A673 (cell line): ENCODE results near the gene TET3. TPM values are rescaled to one million over a fixed set of nuclear protein-coding genes. Genes with fewer than 3 reads are reported as not detected.
"Not testable (repeated sequence)": the region's sequence is repeated elsewhere in the genome, so short reads cannot be mapped to it uniquely, and the experiment has no call there.

Experiments used
- BruUV-seq: library from RNA; stranded (reverse); fragments of 400-500 nt; replicated peaks from 2 replicates; lab custom pipeline; 2021; lab: Mats Ljungman, UMichigan
- CTCF ChIA-PET: fragments of 300-600 bp; sonication (Branson Sonifier 250); formaldehyde crosslinking; loops from one replicate; lab custom pipeline; 2022; ENCODE audit warnings: antibody characterized with exemption; lab: Charles Lee
- POLR2A ChIA-PET: fragments of 300-600 bp; sonication (Branson Sonifier 250); formaldehyde crosslinking; loops from one replicate; lab custom pipeline; 2022; ENCODE audit warnings: antibody characterized with exemption; ENCODE audit not compliant: low non-redundant PET; lab: Charles Lee
- DNase-seq: peaks from one replicate; pipeline ENCODE4 v3.0.0-alpha.2; 2015; ENCODE audit warnings: low spot score
- H3K27ac ChIP-seq: fragments of 200-600 bp; sonication (generic); 2 replicates; pipeline ENCODE4 v1.5.1; 2016; ENCODE audit warnings: mixed run types, low read depth, mild to moderate bottlenecking, mixed read lengths, antibody characterized with exemption, low read length; ENCODE audit not compliant: poor library complexity, severe bottlenecking
- H3K27me3 ChIP-seq: fragments of 200-600 bp; sonication (generic); replicated peaks from 2 replicates; pipeline ENCODE4 v1.6.1; 2017; ENCODE audit warnings: mixed run types, low read depth, mild to moderate bottlenecking, mixed read lengths, antibody characterized with exemption, low read length; ENCODE audit not compliant: insufficient read depth, poor library complexity
- H3K36me3 ChIP-seq: fragments of 200-600 bp; sonication (generic); 2 replicates; pipeline ENCODE4 v1.6.1; 2016; ENCODE audit warnings: mixed run types, mild to moderate bottlenecking, mixed read lengths, antibody characterized with exemption, low read length; ENCODE audit not compliant: insufficient read depth, poor library complexity, severe bottlenecking
- H3K4me1 ChIP-seq: fragments of 200-600 bp; sonication (generic); 2 replicates; pipeline ENCODE4 v1.6.1; 2017; ENCODE audit warnings: mixed run types, mild to moderate bottlenecking, mixed read lengths, antibody characterized with exemption, low read length; ENCODE audit not compliant: insufficient read depth, poor library complexity, severe bottlenecking
- H3K4me3 ChIP-seq: fragments of 200-600 bp; sonication (generic); 2 replicates; pipeline ENCODE4 v1.5.1; 2016; ENCODE audit warnings: low read depth, mixed run types, mild to moderate bottlenecking, mixed read lengths, low read length; ENCODE audit not compliant: poor library complexity, severe bottlenecking
- H3K9me3 ChIP-seq: fragments of 200-600 bp; sonication (generic); 2 replicates; pipeline ENCODE4 v1.6.1; 2016; ENCODE audit warnings: mixed run types, low read depth, mild to moderate bottlenecking, mixed read lengths, antibody characterized with exemption, low read length; ENCODE audit not compliant: poor library complexity, severe bottlenecking
- CTCF ChIP-seq: fragments of 300-800, 200-600 bp; sonication (generic); conservative IDR thresholded peaks from 2 replicates; pipeline ENCODE4 v1.5.1; 2017; ENCODE audit warnings: low read depth, mild to moderate bottlenecking, antibody characterized with exemption, low read length, moderate library complexity, mixed read lengths
- EZH2 ChIP-seq: fragments of 200-600 bp; sonication (generic); IDR thresholded peaks from 2 replicates; pipeline ENCODE4 v1.6.1; 2017; ENCODE audit warnings: borderline replicate concordance, low read depth, mild to moderate bottlenecking, mixed read lengths, antibody characterized with exemption, low read length; ENCODE audit not compliant: poor library complexity, severe bottlenecking
- intact Hi-C: fragments of 100-400 bp; cut with micrococcal nuclease; formaldehyde crosslinking; loops from one replicate; pipeline ENCODE4 v1.10.0; 2022; ENCODE audit not compliant: unreplicated experiment
- total RNA-seq: library from RNA; stranded (reverse); gene quantifications from 2 replicates; pipeline ENCODE4 v1.2.3, GENCODE V29; 2021

Gene TET3
- total RNA-seq, 1 experiment from 2014 or later, result 26.3 TPM

- no TSS peak for BruUV-seq
- Histone ChIP-seq H3K27ac (no peak overlapping the region), H3K4me3 (no peak overlapping the region), H3K9me3 (no peaks in the 10 kb centered on the region), H3K27me3 (no peaks in the 10 kb centered on the region), H3K4me1 (no peaks in the 10 kb centered on the region), H3K36me3 (peaks cover 3% of the 10 kb centered on the region)
- intact Hi-C loops, result no loop called here
- DNase-seq, result no peak
- TF ChIP-seq EZH2, result no peak
- no peak for TF ChIP-seq CTCF
- ChIA-PET POLR2A (interaction anchor here (0.7 kb wide), 1 partner anchor 11 kb away, joined by 3 read pairs; no protein-coding TSS in a partner anchor), CTCF (no interaction called here)
These were observed 46.8 kb upstream of the TET3 start for GRCh38 chr2:73937899-73938298.

- Histone ChIP-seq H3K4me1 (no peaks in the 10 kb centered on the region), H3K27ac (peak overlapping the region; percentile 7), H3K9me3 (no peaks in the 10 kb centered on the region), H3K27me3 (no peaks in the 10 kb centered on the region), H3K36me3 (peaks cover 12% of the 10 kb centered on the region), H3K4me3 (no peak overlapping the region)
- no peak for DNase-seq
- POLR2A ChIA-PET, result interaction anchor here (0.7 kb wide), 1 partner anchor 12 kb away, joined by 3 read pairs; no protein-coding TSS in a partner anchor
- intact Hi-C loops, result no loop called here
- no TSS peak for BruUV-seq
- TF ChIP-seq EZH2 (no peak), CTCF (no peak)
- CTCF ChIA-PET, result no interaction called here
These were observed 45.9 kb upstream of the TET3 start for GRCh38 chr2:73938718-73939352.

- POLR2A ChIA-PET, result no interaction called here
- no TSS peak for BruUV-seq
- TF ChIP-seq EZH2, result no peak
- no peak for TF ChIP-seq CTCF
- intact Hi-C loops, result no loop called here
- no peak overlapping the region for H3K27ac ChIP-seq
- H3K27me3 ChIP-seq, result no peaks in the 10 kb centered on the region
- CTCF ChIA-PET, result no interaction called here
- peak; percentile 14 for DNase-seq
- no peak overlapping the region for H3K4me3 ChIP-seq
- H3K9me3 ChIP-seq, result no peaks in the 10 kb centered on the region
- peaks cover 11% of the 10 kb centered on the region for H3K36me3 ChIP-seq
- no peaks in the 10 kb centered on the region for H3K4me1 ChIP-seq
These were observed 45.3 kb upstream of the TET3 start for GRCh38 chr2:73939419-73939818.

- peaks cover 17% of the 10 kb centered on the region for H3K36me3 ChIP-seq
- BruUV-seq, H3K4me3 ChIP-seq, H3K27ac ChIP-seq, POLR2A ChIA-PET, H3K9me3 ChIP-seq, H3K4me1 ChIP-seq, DNase-seq, H3K27me3 ChIP-seq, CTCF ChIA-PET, intact Hi-C loops: not testable (repeated sequence)
These were observed 44.6 kb upstream of the TET3 start for GRCh38 chr2:73940066-73940465.
